Fibroblast of lung (primary cell): ENCODE results near the gene EYS. TPM values are rescaled to one million over a fixed set of nuclear protein-coding genes. Genes with fewer than 3 reads are reported as not detected.

Experiments
- DNase-seq, 2 donors: peaks; one replicate each; pipeline versions ENCODE4 v3.0.0 to v3.0.0-alpha.2; 2010; ENCODE audit warnings: low read depth in 2 of 2
- H2AFZ ChIP-seq: 2 replicates; pipeline ENCODE4 v1.5.1; 2012; ENCODE audit warnings: low read length, control low read depth, inconsistent platforms
- H3K27ac ChIP-seq: 2 replicates; pipeline ENCODE4 v1.5.1; 2011; ENCODE audit warnings: low read length, control low read depth; ENCODE audit not compliant: insufficient read depth
- H3K27me3 ChIP-seq: 2 replicates; pipeline ENCODE4 v1.5.1; 2011; ENCODE audit warnings: mild to moderate bottlenecking, low read length; ENCODE audit not compliant: control insufficient read depth, insufficient read depth
- H3K36me3 ChIP-seq: 2 replicates; pipeline ENCODE4 v1.5.1; 2011; ENCODE audit warnings: low read length; ENCODE audit not compliant: control insufficient read depth, insufficient read depth
- H3K4me1 ChIP-seq: 2 replicates; pipeline ENCODE4 v1.5.1; 2011; ENCODE audit warnings: low read length; ENCODE audit not compliant: control insufficient read depth, insufficient read depth; ENCODE audit errors: extremely low read depth
- H3K4me2 ChIP-seq: 2 replicates; pipeline ENCODE4 v1.5.1; 2011; ENCODE audit warnings: low read length, control low read depth; ENCODE audit not compliant: insufficient read depth; ENCODE audit errors: extremely low read depth
- H3K4me3 ChIP-seq, 4 experiments: fragments of 200-600 bp in 1 of 4; sonication (generic) in 1 of 4; replicated peaks in 1 of 4; 2 replicates each; pipeline ENCODE4 v1.5.1; 2011 to 2016; ENCODE audit warnings: low read length in 4 of 4, low read depth in 3 of 4, mild to moderate bottlenecking in 3 of 4, control low read depth in 2 of 4, inconsistent platforms in 1 of 4, mixed read lengths in 1 of 4; ENCODE audit not compliant: insufficient read depth in 1 of 4; ENCODE audit errors: control extremely low read depth in 1 of 4
- H3K79me2 ChIP-seq: 2 replicates; pipeline ENCODE4 v1.5.1; 2012; ENCODE audit warnings: mild to moderate bottlenecking, low read length, inconsistent platforms; ENCODE audit not compliant: control insufficient read depth, insufficient read depth
- H3K9ac ChIP-seq: 2 replicates; pipeline ENCODE4 v1.5.1; 2011; ENCODE audit warnings: mild to moderate bottlenecking, low read length, control low read depth; ENCODE audit not compliant: insufficient read depth
- H3K9me3 ChIP-seq: 2 replicates; pipeline ENCODE4 v1.5.1; 2012; ENCODE audit warnings: low read depth, low read length; ENCODE audit not compliant: control insufficient read depth, insufficient read depth
- H4K20me1 ChIP-seq: 2 replicates; pipeline ENCODE4 v1.5.1; 2011; ENCODE audit warnings: low read length; ENCODE audit not compliant: control insufficient read depth, insufficient read depth; ENCODE audit errors: extremely low read depth
- EZH2 ChIP-seq: IDR thresholded peaks from 2 replicates; pipeline ENCODE4 v1.5.1; 2012; ENCODE audit warnings: low read length, control low read depth, mild to moderate bottlenecking; ENCODE audit errors: missing control alignments
- polyA plus RNA-seq, 2 donors: library from polyadenylated mRNA; depleted of rRNA in 1 of 2; stranded (reverse) in 1 of 2; unstranded in 1 of 2; fragments of >200 nt; gene quantifications; 2 replicates each; pipeline ENCODE4 v1.2.1, GENCODE V29; 2011 to 2012; ENCODE audit warnings: missing spikeins in 1 of 2
- total RNA-seq: library from RNA; depleted of rRNA; stranded (reverse); fragments of >200 nt; gene quantifications from 2 replicates; pipeline ENCODE4 v1.2.1, GENCODE V29; 2014
- TF ChIP-seq, protein P1 (sequence below), 2 donors: IDR thresholded peaks in 1 of 2; conservative IDR thresholded peaks in 1 of 2; 1 replicate in 1 of 2; 2 replicates in 1 of 2; pipeline ENCODE4 v1.5.1; 2011 to 2012; ENCODE audit warnings: low read length in 2 of 2, control low read depth in 1 of 2, inconsistent platforms in 1 of 2, low read depth in 1 of 2, mild to moderate bottlenecking in 1 of 2

Gene EYS
- total and polyA plus RNA-seq, 2 donors (not counting 1 experiment from before 2014, with no cell fraction given): under 0.01 TPM; not detected in 1

DNA sequence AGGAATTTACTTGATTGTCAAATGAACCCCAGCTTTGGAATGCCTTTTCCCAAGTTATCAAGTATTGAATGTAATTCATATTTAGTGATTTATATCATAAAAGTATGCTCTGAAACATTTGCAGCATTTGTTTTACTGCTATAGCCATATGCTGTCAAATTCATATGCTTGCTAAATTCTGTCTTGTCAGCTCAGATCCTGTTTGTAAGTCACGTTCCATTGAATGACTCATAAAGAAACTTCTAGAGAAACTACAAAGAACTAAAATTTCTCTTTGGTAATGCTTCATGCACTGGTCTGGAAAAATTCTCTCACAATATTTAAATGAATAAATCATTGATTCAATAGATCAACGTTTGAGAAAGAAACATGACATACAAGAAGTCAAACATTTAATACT lies 1625.6 kb downstream of the EYS start:
- no peak for TF ChIP-seq EZH2
- TF ChIP-seq, protein P1, sequence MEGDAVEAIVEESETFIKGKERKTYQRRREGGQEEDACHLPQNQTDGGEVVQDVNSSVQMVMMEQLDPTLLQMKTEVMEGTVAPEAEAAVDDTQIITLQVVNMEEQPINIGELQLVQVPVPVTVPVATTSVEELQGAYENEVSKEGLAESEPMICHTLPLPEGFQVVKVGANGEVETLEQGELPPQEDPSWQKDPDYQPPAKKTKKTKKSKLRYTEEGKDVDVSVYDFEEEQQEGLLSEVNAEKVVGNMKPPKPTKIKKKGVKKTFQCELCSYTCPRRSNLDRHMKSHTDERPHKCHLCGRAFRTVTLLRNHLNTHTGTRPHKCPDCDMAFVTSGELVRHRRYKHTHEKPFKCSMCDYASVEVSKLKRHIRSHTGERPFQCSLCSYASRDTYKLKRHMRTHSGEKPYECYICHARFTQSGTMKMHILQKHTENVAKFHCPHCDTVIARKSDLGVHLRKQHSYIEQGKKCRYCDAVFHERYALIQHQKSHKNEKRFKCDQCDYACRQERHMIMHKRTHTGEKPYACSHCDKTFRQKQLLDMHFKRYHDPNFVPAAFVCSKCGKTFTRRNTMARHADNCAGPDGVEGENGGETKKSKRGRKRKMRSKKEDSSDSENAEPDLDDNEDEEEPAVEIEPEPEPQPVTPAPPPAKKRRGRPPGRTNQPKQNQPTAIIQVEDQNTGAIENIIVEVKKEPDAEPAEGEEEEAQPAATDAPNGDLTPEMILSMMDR (conservative IDR thresholded peaks at IDR 0.05 in 1 of 2, IDR thresholded peaks at IDR 0.05 in 1 of 2; ENCODE audit: low read depth in 1 of 2, low read length in 2 of 2): no peak
- no peaks in the 10 kb centered on the region for H3K36me3 ChIP-seq
- no peak overlapping the region for H3K27ac ChIP-seq
- DNase-seq: peak in 1 of 2 donors; percentile 60
- H3K9me3 ChIP-seq: no peaks in the 10 kb centered on the region
- H3K9ac ChIP-seq: no peak overlapping the region
- no peaks in the 10 kb centered on the region for H3K79me2 ChIP-seq
- H3K4me2 ChIP-seq: no peak overlapping the region
- H3K4me1 ChIP-seq: no peaks in the 10 kb centered on the region
- H3K27me3 ChIP-seq: no peaks in the 10 kb centered on the region
- no peak overlapping the region for H2AFZ ChIP-seq
- H3K4me3 ChIP-seq: no peak overlapping the region
- no peaks in the 10 kb centered on the region for H4K20me1 ChIP-seq

- no peak for TF ChIP-seq EZH2
- TF ChIP-seq, protein P1 (conservative IDR thresholded peaks at IDR 0.05 in 1 of 2, IDR thresholded peaks at IDR 0.05 in 1 of 2; ENCODE audit: low read depth in 1 of 2, low read length in 2 of 2): no peak
- Histone ChIP-seq H3K4me1 (no peaks in the 10 kb centered on the region), H3K27me3 (no peaks in the 10 kb centered on the region), H3K9me3 (no peaks in the 10 kb centered on the region), H3K27ac (no peak overlapping the region), H3K4me2 (no peak overlapping the region), H4K20me1 (no peaks in the 10 kb centered on the region), H3K36me3 (no peaks in the 10 kb centered on the region), H3K9ac (no peak overlapping the region), H3K79me2 (no peaks in the 10 kb centered on the region), H2AFZ (no peak overlapping the region), H3K4me3 (no peak overlapping the region)
- peak in 1 of 2 donors; percentile 9 for DNase-seq
Measured at GRCh38 chr6:64074981-64075380, 1632.0 kb downstream of the EYS start.

DNA sequence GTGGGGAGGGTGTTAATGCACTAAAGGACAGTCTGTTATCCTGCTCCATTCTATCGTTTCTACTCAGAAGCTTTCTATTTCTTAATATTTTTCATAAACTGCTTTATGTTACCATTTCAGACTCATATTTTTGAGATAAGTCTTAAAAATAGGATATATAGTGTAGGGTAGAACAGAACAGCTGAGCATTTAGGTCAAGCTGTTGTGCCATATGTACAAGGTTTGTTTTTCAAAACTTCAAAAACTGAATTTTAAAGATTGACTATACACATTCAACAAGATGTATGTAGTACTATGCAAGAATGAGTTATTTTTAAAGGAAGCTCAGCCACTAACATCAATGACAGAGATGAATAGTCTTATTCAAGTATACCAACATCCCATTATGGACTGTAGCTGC lies 1634.3 kb downstream of the EYS start:
- Histone ChIP-seq H3K9ac (no peak overlapping the region), H4K20me1 (no peaks in the 10 kb centered on the region), H3K27me3 (no peaks in the 10 kb centered on the region), H3K79me2 (no peaks in the 10 kb centered on the region), H3K27ac (no peak overlapping the region), H3K36me3 (no peaks in the 10 kb centered on the region), H3K9me3 (no peaks in the 10 kb centered on the region), H3K4me1 (no peaks in the 10 kb centered on the region), H2AFZ (no peak overlapping the region), H3K4me3 (no peak overlapping the region), H3K4me2 (no peak overlapping the region)
- no peak for DNase-seq
- TF ChIP-seq, protein P1 (conservative IDR thresholded peaks at IDR 0.05 in 1 of 2, IDR thresholded peaks at IDR 0.05 in 1 of 2; ENCODE audit: low read depth in 1 of 2, low read length in 2 of 2): no peak
- no peak for TF ChIP-seq EZH2
